ENCODE measurements around the gene GPR84. TPM values are rescaled to one million over a fixed set of nuclear protein-coding genes. Genes with fewer than 3 reads are reported as not detected.

GPR84 gene
- total and polyA plus RNA-seq, 2 of the 13 experiments (the other 11 are each of a cell fraction or from before 2014, with no cell fraction given): not detected

DNA sequence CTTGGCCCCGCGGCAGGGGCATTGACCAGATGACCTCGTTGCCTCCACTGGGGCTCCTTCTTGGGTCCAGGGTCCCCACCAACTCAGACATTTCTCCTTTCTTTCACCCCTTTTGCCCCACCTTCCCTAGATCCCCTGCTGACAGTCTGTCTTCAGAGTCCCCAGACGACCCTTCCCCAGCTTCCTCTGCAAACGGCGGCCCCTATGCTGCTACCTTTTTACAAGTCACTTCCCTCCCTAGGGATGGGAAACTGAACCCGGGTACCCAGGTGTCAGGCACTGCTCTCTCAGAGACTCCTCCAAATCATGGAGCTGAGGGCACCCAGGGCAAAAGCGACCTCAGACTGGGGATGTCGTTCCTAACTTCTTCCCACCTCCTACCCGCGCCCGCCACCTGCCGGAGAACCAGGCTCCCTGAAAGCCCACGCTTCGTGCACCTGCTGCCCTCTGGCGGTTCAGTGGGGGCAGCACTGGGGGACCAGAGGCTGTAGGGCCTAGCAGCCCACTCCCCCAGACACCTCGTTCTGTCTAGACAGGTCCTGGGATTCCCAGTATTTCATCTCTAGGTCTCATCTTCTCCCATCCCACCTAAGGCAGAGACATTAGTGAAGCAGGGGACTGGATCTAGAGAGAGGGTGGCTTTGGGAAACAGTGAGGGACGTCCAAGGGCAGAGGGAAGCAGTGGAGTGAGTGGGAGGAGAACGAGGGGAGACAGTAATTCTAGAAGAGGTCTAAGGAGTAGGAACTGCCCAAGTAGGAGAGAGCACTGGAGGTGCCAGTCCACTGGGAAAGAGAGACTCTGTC, 15.3 kb upstream of the GPR84 start (continued):
- TF ChIP-seq ZNF550 (CRISPR knock-in tag; IDR thresholded peaks at IDR 0.05; ENCODE audit: borderline replicate concordance): no peak
- TF ChIP-seq, protein P1, sequence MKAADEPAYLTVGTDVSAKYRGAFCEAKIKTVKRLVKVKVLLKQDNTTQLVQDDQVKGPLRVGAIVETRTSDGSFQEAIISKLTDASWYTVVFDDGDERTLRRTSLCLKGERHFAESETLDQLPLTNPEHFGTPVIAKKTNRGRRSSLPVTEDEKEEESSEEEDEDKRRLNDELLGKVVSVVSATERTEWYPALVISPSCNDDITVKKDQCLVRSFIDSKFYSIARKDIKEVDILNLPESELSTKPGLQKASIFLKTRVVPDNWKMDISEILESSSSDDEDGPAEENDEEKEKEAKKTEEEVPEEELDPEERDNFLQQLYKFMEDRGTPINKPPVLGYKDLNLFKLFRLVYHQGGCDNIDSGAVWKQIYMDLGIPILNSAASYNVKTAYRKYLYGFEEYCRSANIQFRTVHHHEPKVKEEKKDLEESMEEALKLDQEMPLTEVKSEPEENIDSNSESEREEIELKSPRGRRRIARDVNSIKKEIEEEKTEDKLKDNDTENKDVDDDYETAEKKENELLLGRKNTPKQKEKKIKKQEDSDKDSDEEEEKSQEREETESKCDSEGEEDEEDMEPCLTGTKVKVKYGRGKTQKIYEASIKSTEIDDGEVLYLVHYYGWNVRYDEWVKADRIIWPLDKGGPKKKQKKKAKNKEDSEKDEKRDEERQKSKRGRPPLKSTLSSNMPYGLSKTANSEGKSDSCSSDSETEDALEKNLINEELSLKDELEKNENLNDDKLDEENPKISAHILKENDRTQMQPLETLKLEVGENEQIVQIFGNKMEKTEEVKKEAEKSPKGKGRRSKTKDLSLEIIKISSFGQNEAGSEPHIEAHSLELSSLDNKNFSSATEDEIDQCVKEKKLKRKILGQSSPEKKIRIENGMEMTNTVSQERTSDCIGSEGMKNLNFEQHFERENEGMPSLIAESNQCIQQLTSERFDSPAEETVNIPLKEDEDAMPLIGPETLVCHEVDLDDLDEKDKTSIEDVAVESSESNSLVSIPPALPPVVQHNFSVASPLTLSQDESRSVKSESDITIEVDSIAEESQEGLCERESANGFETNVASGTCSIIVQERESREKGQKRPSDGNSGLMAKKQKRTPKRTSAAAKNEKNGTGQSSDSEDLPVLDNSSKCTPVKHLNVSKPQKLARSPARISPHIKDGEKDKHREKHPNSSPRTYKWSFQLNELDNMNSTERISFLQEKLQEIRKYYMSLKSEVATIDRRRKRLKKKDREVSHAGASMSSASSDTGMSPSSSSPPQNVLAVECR (CRISPR knock-in tag; IDR thresholded peaks at IDR 0.05; ENCODE audit: borderline replicate concordance): peak; percentile 21; the same call in 1 of the 2 replicates
- TF ChIP-seq NR3C1 (CRISPR knock-in tag; IDR thresholded peaks at IDR 0.05): no peak
- TF ChIP-seq SALL1 (CRISPR knock-in tag; IDR thresholded peaks at IDR 0.05): peak; percentile 77
- TF ChIP-seq GABPB1 (CRISPR knock-in tag; IDR thresholded peaks at IDR 0.05): peak; percentile 44
- TF ChIP-seq CREM (IDR thresholded peaks at IDR 0.05): no peak
- no peak for TF ChIP-seq CREM (CRISPR knock-in tag; IDR thresholded peaks at IDR 0.05)
- TF ChIP-seq GABPA (IDR thresholded peaks at IDR 0.05; ENCODE audit: low read depth, low read length): no peak
- no peak for TF ChIP-seq GABPA (CRISPR knock-in tag; IDR thresholded peaks at IDR 0.05; ENCODE audit: low read depth)
- TF ChIP-seq, protein P2, sequence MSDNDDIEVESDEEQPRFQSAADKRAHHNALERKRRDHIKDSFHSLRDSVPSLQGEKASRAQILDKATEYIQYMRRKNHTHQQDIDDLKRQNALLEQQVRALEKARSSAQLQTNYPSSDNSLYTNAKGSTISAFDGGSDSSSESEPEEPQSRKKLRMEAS (IDR thresholded peaks at IDR 0.05): peak; percentile 70; the same call in 1 of the 2 replicates
- peak; percentile 71; the same call in 1 of the 2 replicates for TF ChIP-seq ZNF572 (CRISPR knock-in tag; IDR thresholded peaks at IDR 0.05)
- no peak for TF ChIP-seq TBX2 (CRISPR knock-in tag; IDR thresholded peaks at IDR 0.05; ENCODE audit: borderline replicate concordance)
- TF ChIP-seq ZNF121 (CRISPR knock-in tag; IDR thresholded peaks at IDR 0.05): no peak
- TF ChIP-seq NRL (CRISPR knock-in tag; IDR thresholded peaks at IDR 0.05; ENCODE audit: borderline replicate concordance): no peak
- TF ChIP-seq, protein P3, sequence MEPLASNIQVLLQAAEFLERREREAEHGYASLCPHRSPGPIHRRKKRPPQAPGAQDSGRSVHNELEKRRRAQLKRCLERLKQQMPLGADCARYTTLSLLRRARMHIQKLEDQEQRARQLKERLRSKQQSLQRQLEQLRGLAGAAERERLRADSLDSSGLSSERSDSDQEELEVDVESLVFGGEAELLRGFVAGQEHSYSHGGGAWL (CRISPR knock-in tag; IDR thresholded peaks at IDR 0.05): 0 out of 2 replicates have a peak, but pooled peaks have one; percentile 20
- TF ChIP-seq, protein P4, sequence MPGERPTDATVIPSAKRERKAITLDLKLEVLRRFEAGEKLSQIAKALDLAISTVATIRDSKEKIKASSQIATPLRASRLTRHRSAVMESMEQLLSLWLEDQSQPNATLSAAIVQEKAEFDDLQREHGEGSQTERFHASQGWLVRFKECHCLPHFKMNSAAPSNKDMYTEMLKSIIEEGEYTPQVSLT (CRISPR knock-in tag; IDR thresholded peaks at IDR 0.05; ENCODE audit: borderline replicate concordance, low read depth): no peak
- TF ChIP-seq, protein P5, sequence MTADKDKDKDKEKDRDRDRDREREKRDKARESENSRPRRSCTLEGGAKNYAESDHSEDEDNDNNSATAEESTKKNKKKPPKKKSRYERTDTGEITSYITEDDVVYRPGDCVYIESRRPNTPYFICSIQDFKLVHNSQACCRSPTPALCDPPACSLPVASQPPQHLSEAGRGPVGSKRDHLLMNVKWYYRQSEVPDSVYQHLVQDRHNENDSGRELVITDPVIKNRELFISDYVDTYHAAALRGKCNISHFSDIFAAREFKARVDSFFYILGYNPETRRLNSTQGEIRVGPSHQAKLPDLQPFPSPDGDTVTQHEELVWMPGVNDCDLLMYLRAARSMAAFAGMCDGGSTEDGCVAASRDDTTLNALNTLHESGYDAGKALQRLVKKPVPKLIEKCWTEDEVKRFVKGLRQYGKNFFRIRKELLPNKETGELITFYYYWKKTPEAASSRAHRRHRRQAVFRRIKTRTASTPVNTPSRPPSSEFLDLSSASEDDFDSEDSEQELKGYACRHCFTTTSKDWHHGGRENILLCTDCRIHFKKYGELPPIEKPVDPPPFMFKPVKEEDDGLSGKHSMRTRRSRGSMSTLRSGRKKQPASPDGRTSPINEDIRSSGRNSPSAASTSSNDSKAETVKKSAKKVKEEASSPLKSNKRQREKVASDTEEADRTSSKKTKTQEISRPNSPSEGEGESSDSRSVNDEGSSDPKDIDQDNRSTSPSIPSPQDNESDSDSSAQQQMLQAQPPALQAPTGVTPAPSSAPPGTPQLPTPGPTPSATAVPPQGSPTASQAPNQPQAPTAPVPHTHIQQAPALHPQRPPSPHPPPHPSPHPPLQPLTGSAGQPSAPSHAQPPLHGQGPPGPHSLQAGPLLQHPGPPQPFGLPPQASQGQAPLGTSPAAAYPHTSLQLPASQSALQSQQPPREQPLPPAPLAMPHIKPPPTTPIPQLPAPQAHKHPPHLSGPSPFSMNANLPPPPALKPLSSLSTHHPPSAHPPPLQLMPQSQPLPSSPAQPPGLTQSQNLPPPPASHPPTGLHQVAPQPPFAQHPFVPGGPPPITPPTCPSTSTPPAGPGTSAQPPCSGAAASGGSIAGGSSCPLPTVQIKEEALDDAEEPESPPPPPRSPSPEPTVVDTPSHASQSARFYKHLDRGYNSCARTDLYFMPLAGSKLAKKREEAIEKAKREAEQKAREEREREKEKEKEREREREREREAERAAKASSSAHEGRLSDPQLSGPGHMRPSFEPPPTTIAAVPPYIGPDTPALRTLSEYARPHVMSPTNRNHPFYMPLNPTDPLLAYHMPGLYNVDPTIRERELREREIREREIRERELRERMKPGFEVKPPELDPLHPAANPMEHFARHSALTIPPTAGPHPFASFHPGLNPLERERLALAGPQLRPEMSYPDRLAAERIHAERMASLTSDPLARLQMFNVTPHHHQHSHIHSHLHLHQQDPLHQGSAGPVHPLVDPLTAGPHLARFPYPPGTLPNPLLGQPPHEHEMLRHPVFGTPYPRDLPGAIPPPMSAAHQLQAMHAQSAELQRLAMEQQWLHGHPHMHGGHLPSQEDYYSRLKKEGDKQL (CRISPR knock-in tag; IDR thresholded peaks at IDR 0.05; ENCODE audit: low read depth): no peak
- TF ChIP-seq BRD4 (CRISPR knock-in tag; IDR thresholded peaks at IDR 0.05): no peak
- TF ChIP-seq ISX (CRISPR knock-in tag; conservative IDR thresholded peaks at IDR 0.05): no peak
- TF ChIP-seq ZNF30 (CRISPR knock-in tag; IDR thresholded peaks at IDR 0.05): no peak
